Natural killer cell (primary cell): Measurements from ENCODE around the gene KAZN. TPM values are rescaled to one million over a fixed set of nuclear protein-coding genes. Genes with fewer than 3 reads are reported as not detected.
"Not testable (repeated sequence)": the region's sequence is repeated elsewhere in the genome, so short reads cannot be mapped to it uniquely, and the experiment has no call there.

Experiments
- ATAC-seq, 3 donors: fragments of 150-1000 bp in 2 of 3; fragments of 200-7000 bp in 1 of 3; cut with Tn5 transposase; 1 replicate in 1 of 3; 2 replicates in 2 of 3; pipeline ENCODE4 v1.10.0; 2021; ENCODE audit warnings: mild to moderate bottlenecking in 2 of 3, moderate library complexity in 2 of 3
- DNase-seq, 2 donors: peaks; one replicate each; pipeline versions ENCODE4 v3.0.0 to v3.0.0-alpha.2; 2013 to 2021; ENCODE audit warnings: mixed read lengths in 1 of 2
- H3K27ac ChIP-seq: one replicate; pipeline ENCODE4 v1.5.1; 2013; ENCODE audit warnings: mild to moderate bottlenecking, low read length
- H3K27me3 ChIP-seq: one replicate; pipeline ENCODE4 v1.6.1; 2013; ENCODE audit warnings: low read length; ENCODE audit not compliant: control insufficient read depth, insufficient read depth
- H3K36me3 ChIP-seq: one replicate; pipeline ENCODE4 v1.6.1; 2013; ENCODE audit warnings: low read length; ENCODE audit not compliant: control insufficient read depth, insufficient read depth
- H3K4me1 ChIP-seq: one replicate; pipeline ENCODE4 v1.6.1; 2013; ENCODE audit warnings: low read length; ENCODE audit not compliant: control insufficient read depth, insufficient read depth
- H3K4me3 ChIP-seq: one replicate; pipeline ENCODE4 v1.5.1; 2013; ENCODE audit warnings: low read length
- H3K9me3 ChIP-seq: one replicate; pipeline ENCODE4 v1.6.1; 2013; ENCODE audit warnings: low read length; ENCODE audit not compliant: control insufficient read depth, insufficient read depth
- H3K27ac Mint-ChIP-seq, 2 donors: one replicate each; pipeline ENCODE4 v1.8.0; 2022; ENCODE audit warnings: mild to moderate bottlenecking in 2 of 2, mixed read lengths in 2 of 2, moderate library complexity in 1 of 2
- H3K27me3 Mint-ChIP-seq, 2 donors: one replicate each; pipeline ENCODE4 v1.8.0; 2022; ENCODE audit warnings: low read depth in 2 of 2, mixed read lengths in 2 of 2
- H3K36me3 Mint-ChIP-seq: one replicate; pipeline ENCODE4 v1.8.0; 2022; ENCODE audit warnings: mixed read lengths
- H3K4me1 Mint-ChIP-seq, 2 donors: one replicate each; pipeline ENCODE4 v1.8.0; 2022; ENCODE audit warnings: mixed read lengths in 2 of 2
- H3K4me3 Mint-ChIP-seq: one replicate; pipeline ENCODE4 v1.8.0; 2022; ENCODE audit warnings: mild to moderate bottlenecking, moderate library complexity, mixed read lengths
- H3K9me3 Mint-ChIP-seq, 2 donors: one replicate each; pipeline ENCODE4 v1.8.0; 2022; ENCODE audit warnings: mixed read lengths in 2 of 2
- CTCF ChIP-seq: fragments of 200-600 bp; IDR thresholded peaks from one replicate; pipeline ENCODE4 v1.8.0; 2022; ENCODE audit warnings: antibody characterized with exemption
- WGBS: methylation state at CpG from one replicate; pipeline ENCODE4 v1.1.7; 2013; ENCODE audit warnings: missing lambda C conversion rate; ENCODE audit not compliant: insufficient coverage; 5-methylcytosine and 5-hydroxymethylcytosine counted together
- intact Hi-C: fragments of 100-400 bp; cut with micrococcal nuclease; formaldehyde crosslinking; loops from one replicate; pipeline ENCODE4 v1.14.2; 2022
- total RNA-seq, 4 donors: library from RNA; stranded (reverse); fragments of 120-200 nt in 1 of 4; gene quantifications; one replicate each; pipeline versions ENCODE4 v1.2.3 to v1.2.4, GENCODE V29; 2013 to 2022

Gene KAZN
- total RNA-seq, 3 donors from 2014 or later (not counting 1 experiment from before 2014, with no cell fraction given): 1.2 to 2.0 (median 1.7) TPM

- 98% methylated on average over 3 of the region's 4 CpGs for WGBS
- intact Hi-C loops: no loop called here
- Histone ChIP-seq H3K9me3 (no peaks in the 10 kb centered on the region), H3K36me3 (no peaks in the 10 kb centered on the region), H3K27me3 (no peaks in the 10 kb centered on the region), H3K27ac (no peak overlapping the region), H3K4me1 (no peaks in the 10 kb centered on the region), H3K4me3 (no peak overlapping the region)
- Mint-ChIP-seq H3K4me1 (no peaks in the 10 kb centered on the region), H3K9me3 (peaks cover 0 to 4% of the 10 kb centered on the region in 2 donors), H3K4me3 (no peak overlapping the region), H3K27ac (no peak overlapping the region), H3K27me3 (peaks cover 13 to 27% of the 10 kb centered on the region in 2 donors), H3K36me3 (no peaks in the 10 kb centered on the region)
- no peak for ATAC-seq
- no peak for DNase-seq
- no peak for TF ChIP-seq CTCF
Measured at GRCh38 chr1:14572861-14573260, 25.6 kb upstream of the KAZN start.

- DNase-seq (no peak), ATAC-seq (no peak)
- Histone ChIP-seq H3K36me3 (no peaks in the 10 kb centered on the region), H3K4me3 (no peak overlapping the region), H3K27me3 (no peaks in the 10 kb centered on the region), H3K27ac (no peak overlapping the region), H3K9me3 (no peaks in the 10 kb centered on the region), H3K4me1 (no peaks in the 10 kb centered on the region)
- no peaks in the 10 kb centered on the region for H3K4me1 Mint-ChIP-seq
- no peak overlapping the region for H3K27ac Mint-ChIP-seq
- intact Hi-C loops: no loop called here
- WGBS: 96% methylated on average over 2 of the region's 2 CpGs
- TF ChIP-seq CTCF: no peak
- no peak overlapping the region for H3K4me3 Mint-ChIP-seq
- H3K9me3 Mint-ChIP-seq: peaks cover 0 to 4% of the 10 kb centered on the region in 2 donors
- no peaks in the 10 kb centered on the region for H3K36me3 Mint-ChIP-seq
- H3K27me3 Mint-ChIP-seq: peaks cover 10 to 15% of the 10 kb centered on the region in 2 donors
Measured at GRCh38 chr1:14576155-14576554, 22.3 kb upstream of the KAZN start.

GRCh38 chr1:14577261-14577660 lies 21.2 kb upstream of the KAZN start:
- no peak for TF ChIP-seq CTCF
- no peaks in the 10 kb centered on the region for H3K36me3 Mint-ChIP-seq

GRCh38 chr1:14578156-14578555 lies 20.3 kb upstream of the KAZN start:
- Mint-ChIP-seq H3K36me3 (no peaks in the 10 kb centered on the region), H3K27me3 (peaks cover 13 to 14% of the 10 kb centered on the region in 2 donors), H3K4me1 (no peaks in the 10 kb centered on the region), H3K4me3 (no peak overlapping the region), H3K27ac (no peak overlapping the region), H3K9me3 (peaks cover 0 to 4% of the 10 kb centered on the region in 2 donors)
- H3K36me3 ChIP-seq: no peaks in the 10 kb centered on the region
- intact Hi-C loops: no loop called here
- 100% methylated on average over 1 of the region's 3 CpGs for WGBS
- ATAC-seq (no peak), DNase-seq (no peak)
- H3K27me3 ChIP-seq: no peaks in the 10 kb centered on the region
- no peak overlapping the region for H3K27ac ChIP-seq
- no peaks in the 10 kb centered on the region for H3K4me1 ChIP-seq
- H3K4me3 ChIP-seq: no peak overlapping the region
- TF ChIP-seq CTCF: no peak
- H3K9me3 ChIP-seq: no peaks in the 10 kb centered on the region

More at GRCh38 chr1:14577261-14577660, 21.2 kb upstream of the KAZN start:
- H3K4me1 Mint-ChIP-seq: no peaks in the 10 kb centered on the region
- H3K27me3 Mint-ChIP-seq: peaks cover 13 to 14% of the 10 kb centered on the region in 2 donors
- no peak overlapping the region for H3K4me3 ChIP-seq
- DNase-seq (no peak), ATAC-seq (no peak)
- no peaks in the 10 kb centered on the region for H3K4me1 ChIP-seq
- H3K27ac Mint-ChIP-seq: no peak overlapping the region
- no peaks in the 10 kb centered on the region for H3K9me3 ChIP-seq
- H3K4me3 Mint-ChIP-seq: no peak overlapping the region
- no peaks in the 10 kb centered on the region for H3K36me3 ChIP-seq
- H3K27ac ChIP-seq: no peak overlapping the region
- H3K9me3 Mint-ChIP-seq: peaks cover 0 to 4% of the 10 kb centered on the region in 2 donors
- WGBS: 86% methylated on average over 3 of the region's 3 CpGs
- no peaks in the 10 kb centered on the region for H3K27me3 ChIP-seq
- intact Hi-C loops: no loop called here

GRCh38 chr1:14580295-14580694 lies 18.2 kb upstream of the KAZN start:
- H3K27me3 Mint-ChIP-seq, H3K36me3 ChIP-seq, DNase-seq, H3K9me3 Mint-ChIP-seq, H3K9me3 ChIP-seq, H3K27ac Mint-ChIP-seq, intact Hi-C loops, ATAC-seq, H3K27ac ChIP-seq, H3K4me1 ChIP-seq, H3K4me3 Mint-ChIP-seq, H3K4me3 ChIP-seq, H3K4me1 Mint-ChIP-seq, H3K27me3 ChIP-seq, H3K36me3 Mint-ChIP-seq: not testable (repeated sequence)
- WGBS: 98% methylated on average over 10 of the region's 12 CpGs
